ENCODE results near the gene ZFP82. TPM values are rescaled to one million over a fixed set of nuclear protein-coding genes. Genes with fewer than 3 reads are reported as not detected.

ZFP82 gene
- total RNA-seq, 1 donor from 2014 or later = 0.72 TPM

DNA sequence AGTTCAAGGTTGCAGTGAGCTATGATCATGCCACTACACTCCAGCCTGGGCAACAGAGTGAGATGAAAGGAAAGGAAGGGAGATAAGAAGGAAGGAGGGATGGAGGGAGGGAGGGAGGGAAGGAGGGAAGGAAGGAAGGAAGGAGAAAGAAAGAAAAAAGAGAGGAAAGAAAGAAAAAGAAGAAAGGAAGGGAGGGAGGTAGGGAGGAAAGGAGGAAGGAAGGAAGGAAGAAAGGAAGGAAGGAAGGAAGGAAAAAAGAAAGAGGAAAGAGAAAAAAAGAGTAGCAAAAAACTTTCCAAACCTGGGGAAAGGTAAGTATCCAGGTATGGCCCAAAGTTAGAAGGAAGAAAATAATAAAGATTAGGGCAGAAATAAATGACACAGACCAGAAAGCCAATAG, 46.6 kb downstream of the ZFP82 start:
- ATAC-seq = no peak

DNA sequence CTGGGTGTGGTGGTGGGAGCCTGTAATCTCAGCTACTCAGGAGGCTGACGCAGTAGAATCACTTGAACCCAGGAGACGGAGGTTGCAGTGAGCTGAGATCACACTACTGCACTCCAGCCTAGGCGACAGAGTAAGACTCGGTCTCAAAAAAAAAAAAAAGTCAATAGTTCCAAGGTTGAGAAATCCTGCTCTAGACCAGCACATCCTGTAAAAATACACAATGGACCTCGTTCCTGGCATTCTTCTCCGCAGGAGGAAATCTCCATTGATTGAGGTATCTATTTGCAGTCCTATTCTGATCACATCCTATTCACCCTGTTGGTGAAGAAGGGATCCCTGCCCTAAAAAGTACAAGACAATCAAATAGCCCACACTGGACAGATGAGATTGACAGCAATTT, 54.6 kb downstream of the ZFP82 start:
- ATAC-seq = no peak

Other genes with a start within 250 kb of the ZFP82 start
- gene ZNF565, start 204.0 kb downstream of the ZFP82 start, total RNA-seq = 2.1 TPM
- gene ZNF146, start 203.5 kb downstream of the ZFP82 start, total RNA-seq = 35.9 TPM
- 1.2 TPM for gene ZFP14, start 39.4 kb downstream of the ZFP82 start, total RNA-seq
- gene ZNF566, start 70.9 kb upstream of the ZFP82 start, total RNA-seq = 4.3 TPM
- 7.9 TPM for gene ZNF260, start 109.6 kb upstream of the ZFP82 start, total RNA-seq
- 3.8 TPM for gene ZNF529, start 154.6 kb upstream of the ZFP82 start, total RNA-seq
- 0.72 TPM for gene ZNF382, start 186.7 kb upstream of the ZFP82 start, total RNA-seq
- gene ZNF461, start 248.2 kb upstream of the ZFP82 start, total RNA-seq = 3.0 TPM

All from esophagus mucosa (tissue), 1 donor.